Measurements from ENCODE around the gene CCT5. TPM values are rescaled to one million over a fixed set of nuclear protein-coding genes. Genes with fewer than 3 reads are reported as not detected.
"Not testable (repeated sequence)": the region's sequence is repeated elsewhere in the genome, so short reads cannot be mapped to it uniquely, and the experiment has no call there.

Gene CCT5
- total RNA-seq, 1 experiment from 2014 or later: 1,372 TPM

- peaks cover 10% of the 10 kb centered on the region; the same call in 1 of the 2 replicates for H3K36me3 ChIP-seq
- peak overlapping the region; percentile 81 for H3K27ac ChIP-seq
- H3K9me3 ChIP-seq (replicated peaks): no peaks in the 10 kb centered on the region
- H3K4me3 ChIP-seq: no peak overlapping the region
- no peak for DNase-seq (ENCODE audit: low read depth in 1 of 2, low spot score in 2 of 2)
- H3K27me3 ChIP-seq (replicated peaks): no peaks in the 10 kb centered on the region
- peaks cover 53% of the 10 kb centered on the region for H3K4me1 ChIP-seq (replicated peaks)
These were observed 21.8 kb upstream of the CCT5 start for GRCh38 chr5:10228288-10228687.

DNA sequence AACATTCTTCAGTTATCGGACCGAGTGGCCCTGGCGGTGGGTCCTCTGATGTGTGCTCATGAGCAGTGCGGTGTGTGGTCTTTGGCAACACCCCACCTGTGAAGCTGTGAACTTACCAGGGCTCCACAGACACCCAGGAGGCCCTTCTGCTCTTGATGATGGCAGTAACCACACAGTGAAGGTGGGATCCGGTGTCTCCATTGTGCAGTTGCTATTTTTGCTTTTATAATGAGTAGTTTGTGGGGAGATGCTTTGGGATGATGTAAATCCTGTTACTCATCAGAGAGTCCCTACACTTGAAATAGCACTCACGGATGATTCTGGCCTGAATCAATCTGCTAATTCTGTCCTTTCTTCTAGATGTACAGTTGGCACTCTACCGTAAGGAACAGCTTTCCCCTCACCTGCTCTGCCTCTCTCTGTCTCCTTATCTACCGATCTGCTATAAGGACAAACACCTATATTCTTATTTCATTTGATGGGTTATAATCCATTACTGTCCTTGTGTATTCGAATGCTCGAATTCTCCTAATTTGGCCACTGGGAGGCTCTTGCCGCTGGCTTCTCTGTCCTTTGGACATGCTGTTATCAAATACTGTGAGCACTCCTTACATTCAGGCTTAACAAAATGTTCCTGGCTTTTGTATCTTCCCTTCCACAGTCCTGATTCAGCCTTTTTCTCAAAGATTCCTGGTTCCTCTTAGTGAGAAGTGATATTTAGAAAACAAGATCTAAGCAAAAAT lies 20.6 kb upstream of the CCT5 start:
- peak; percentile 96 to 98 for DNase-seq (ENCODE audit: low read depth in 1 of 2, low spot score in 2 of 2)
- H3K27ac ChIP-seq: peak overlapping the region; percentile 81
- no peaks in the 10 kb centered on the region for H3K9me3 ChIP-seq (replicated peaks)
- H3K27me3 ChIP-seq (replicated peaks): no peaks in the 10 kb centered on the region
- H3K4me1 ChIP-seq (replicated peaks): peaks cover 62% of the 10 kb centered on the region
- peaks cover 11% of the 10 kb centered on the region for H3K36me3 ChIP-seq
- H3K4me3 ChIP-seq: no peak overlapping the region

- peaks cover 69% of the 10 kb centered on the region for H3K4me1 ChIP-seq (replicated peaks)
- H3K27ac ChIP-seq: no peak overlapping the region
- DNase-seq (ENCODE audit: low read depth in 1 of 2, low spot score in 2 of 2): no peak
- H3K9me3 ChIP-seq (replicated peaks): no peaks in the 10 kb centered on the region
- no peaks in the 10 kb centered on the region for H3K27me3 ChIP-seq (replicated peaks)
- no peak overlapping the region for H3K4me3 ChIP-seq
- H3K36me3 ChIP-seq: peaks cover 14% of the 10 kb centered on the region
These were observed 17.7 kb upstream of the CCT5 start for GRCh38 chr5:10232386-10232785.

DNA sequence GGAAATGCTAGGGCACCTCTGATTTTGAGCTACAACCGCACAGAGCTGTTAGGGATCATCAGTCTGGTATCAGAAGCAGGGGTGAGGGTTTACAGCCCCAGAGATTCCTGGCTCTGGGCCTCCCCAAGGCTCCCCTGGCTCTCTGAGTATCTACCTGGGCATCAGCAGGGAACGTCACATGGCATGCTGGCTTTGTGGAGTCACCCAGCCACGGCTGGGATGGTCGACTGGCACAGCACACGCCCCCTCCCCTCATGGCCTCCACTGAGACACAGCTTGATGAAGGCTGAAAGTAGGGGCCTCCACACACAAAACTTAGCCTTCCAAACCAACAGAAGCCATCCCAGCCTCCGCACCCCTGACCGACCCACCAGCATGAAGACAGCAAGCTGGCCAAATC lies 17.1 kb upstream of the CCT5 start:
- Histone ChIP-seq H3K9me3 (replicated peaks) (no peaks in the 10 kb centered on the region), H3K36me3 (peaks cover 15% of the 10 kb centered on the region), H3K4me1 (replicated peaks) (peaks cover 62% of the 10 kb centered on the region), H3K4me3 (no peak overlapping the region), H3K27ac (peak overlapping the region; percentile 42), H3K27me3 (replicated peaks) (no peaks in the 10 kb centered on the region)
- no peak for DNase-seq (ENCODE audit: low read depth in 1 of 2, low spot score in 2 of 2)

GRCh38 chr5:10233505-10233904 lies 16.6 kb upstream of the CCT5 start:
- Histone ChIP-seq H3K4me3 (no peak overlapping the region), H3K4me1 (replicated peaks) (peaks cover 57% of the 10 kb centered on the region), H3K9me3 (replicated peaks) (no peaks in the 10 kb centered on the region), H3K36me3 (peaks cover 15% of the 10 kb centered on the region), H3K27me3 (replicated peaks) (no peaks in the 10 kb centered on the region), H3K27ac (peak overlapping the region; percentile 42)
- peak; percentile 73 to 93 for DNase-seq (ENCODE audit: low read depth in 1 of 2, low spot score in 2 of 2)

- Histone ChIP-seq H3K36me3 (peaks cover 15% of the 10 kb centered on the region), H3K4me3 (no peak overlapping the region), H3K4me1 (replicated peaks) (peaks cover 40% of the 10 kb centered on the region), H3K27me3 (replicated peaks) (no peaks in the 10 kb centered on the region), H3K9me3 (replicated peaks) (no peaks in the 10 kb centered on the region), H3K27ac (peak overlapping the region; percentile 23)
- DNase-seq (ENCODE audit: low read depth in 1 of 2, low spot score in 2 of 2): peak; percentile 23 to 75
These were observed 14.7 kb upstream of the CCT5 start for GRCh38 chr5:10235350-10235749.

DNA sequence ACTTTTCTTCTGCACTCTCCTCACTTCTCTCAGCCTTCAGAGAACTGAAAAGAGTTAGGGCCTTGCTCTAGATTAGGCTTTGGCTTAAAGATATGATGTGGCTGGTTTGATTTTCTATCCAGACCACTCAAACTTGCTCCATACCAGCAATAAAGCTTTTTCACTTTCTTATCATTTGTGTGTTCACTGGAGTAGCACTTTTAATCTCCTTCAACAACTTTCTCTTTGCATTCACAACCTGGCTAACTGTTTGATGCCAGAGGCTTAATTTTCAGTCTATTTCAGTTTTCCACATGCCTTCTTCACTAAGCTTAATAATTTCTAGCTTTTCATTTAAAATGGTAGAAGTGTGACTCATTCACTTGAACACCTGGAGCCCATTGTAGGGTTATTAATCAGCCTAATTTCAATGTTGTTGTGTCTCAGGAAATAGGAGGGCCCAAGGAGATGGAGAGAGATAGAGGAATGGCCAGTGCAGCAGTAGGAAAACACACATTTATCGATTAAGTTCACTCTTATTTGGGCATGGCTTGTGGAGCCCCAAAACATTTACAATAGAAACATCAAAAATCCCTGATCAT lies 6.3 kb upstream of the CCT5 start:
- H3K27ac ChIP-seq: no peak overlapping the region
- no peaks in the 10 kb centered on the region for H3K27me3 ChIP-seq (replicated peaks)
- H3K36me3 ChIP-seq: no peaks in the 10 kb centered on the region
- H3K4me3 ChIP-seq: no peak overlapping the region
- H3K4me1 ChIP-seq (replicated peaks): peaks cover 3% of the 10 kb centered on the region
- DNase-seq (ENCODE audit: low read depth in 1 of 2, low spot score in 2 of 2): no peak
- no peaks in the 10 kb centered on the region for H3K9me3 ChIP-seq (replicated peaks)

DNA sequence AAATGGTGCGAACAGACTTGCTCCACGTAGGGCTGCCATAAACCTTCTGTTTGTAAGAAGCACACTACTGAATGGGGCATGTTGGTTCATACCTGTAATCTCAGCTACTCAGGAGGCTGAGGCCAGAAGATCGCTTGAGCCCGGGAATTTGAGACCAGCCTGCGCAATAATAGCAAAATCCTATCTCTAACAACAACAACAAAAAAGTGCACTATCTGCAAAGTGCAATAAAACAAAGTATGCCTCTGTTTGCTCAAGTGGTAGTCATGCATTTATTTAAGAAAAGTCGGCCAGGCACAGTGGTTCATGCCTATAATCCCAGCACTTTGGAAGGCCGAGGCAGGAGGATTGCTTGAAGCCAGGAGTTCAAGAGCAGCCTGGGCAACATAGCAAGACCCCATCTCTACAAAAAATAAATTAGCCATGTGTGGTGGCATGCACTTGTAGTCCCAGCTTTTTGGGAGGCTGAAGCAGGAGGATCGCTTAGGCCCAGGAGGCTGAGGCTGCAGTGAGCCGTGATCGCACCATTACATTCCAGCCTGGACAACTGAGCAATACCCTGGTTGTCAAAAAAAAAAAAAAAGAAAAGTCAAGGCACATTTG lies 5.6 kb upstream of the CCT5 start:
- H3K27me3 ChIP-seq (replicated peaks): no peaks in the 10 kb centered on the region
- H3K4me1 ChIP-seq (replicated peaks): peaks cover 10% of the 10 kb centered on the region
- H3K36me3 ChIP-seq: no peaks in the 10 kb centered on the region; the same call in 1 of the 2 replicates
- no peaks in the 10 kb centered on the region for H3K9me3 ChIP-seq (replicated peaks)
- DNase-seq (ENCODE audit: low read depth in 1 of 2, low spot score in 2 of 2): no peak
- H3K27ac ChIP-seq: no peak overlapping the region
- H3K4me3 ChIP-seq: no peak overlapping the region

GRCh38 chr5:10246761-10247160 lies 3.3 kb upstream of the CCT5 start:
- no peak for DNase-seq (ENCODE audit: low read depth in 1 of 2, low spot score in 2 of 2)
- Histone ChIP-seq H3K27me3 (replicated peaks) (no peaks in the 10 kb centered on the region), H3K27ac (no peak overlapping the region), H3K36me3 (peaks cover 16% of the 10 kb centered on the region), H3K9me3 (replicated peaks) (no peaks in the 10 kb centered on the region), H3K4me1 (replicated peaks) (peaks cover 17% of the 10 kb centered on the region), H3K4me3 (no peak overlapping the region)

DNA sequence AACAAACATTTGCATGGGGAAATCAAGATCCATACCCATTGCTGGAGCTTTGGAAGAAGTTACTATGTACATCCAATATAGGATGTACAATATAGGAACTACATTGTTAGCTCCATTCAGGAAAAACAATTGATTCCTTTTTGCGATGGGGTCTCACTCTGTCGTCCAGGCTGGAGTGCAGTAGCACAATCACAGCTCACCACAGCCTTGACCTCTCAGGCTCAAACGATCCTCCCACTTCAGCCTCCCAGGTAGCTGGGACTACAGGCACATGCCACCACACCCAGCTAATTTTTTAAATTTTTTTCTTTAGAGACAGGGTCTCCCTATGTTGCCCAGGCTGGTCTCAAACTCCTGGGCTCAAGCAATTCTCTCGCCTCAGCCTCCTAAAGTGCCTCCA lies 2.9 kb upstream of the CCT5 start:
- DNase-seq (ENCODE audit: low read depth in 1 of 2, low spot score in 2 of 2); H3K27me3 ChIP-seq (replicated peaks); H3K9me3 ChIP-seq (replicated peaks); H3K4me3 ChIP-seq; H3K27ac ChIP-seq: not testable (repeated sequence)
- peaks cover 21% of the 10 kb centered on the region for H3K36me3 ChIP-seq
- H3K4me1 ChIP-seq (replicated peaks): peaks cover 22% of the 10 kb centered on the region

DNA sequence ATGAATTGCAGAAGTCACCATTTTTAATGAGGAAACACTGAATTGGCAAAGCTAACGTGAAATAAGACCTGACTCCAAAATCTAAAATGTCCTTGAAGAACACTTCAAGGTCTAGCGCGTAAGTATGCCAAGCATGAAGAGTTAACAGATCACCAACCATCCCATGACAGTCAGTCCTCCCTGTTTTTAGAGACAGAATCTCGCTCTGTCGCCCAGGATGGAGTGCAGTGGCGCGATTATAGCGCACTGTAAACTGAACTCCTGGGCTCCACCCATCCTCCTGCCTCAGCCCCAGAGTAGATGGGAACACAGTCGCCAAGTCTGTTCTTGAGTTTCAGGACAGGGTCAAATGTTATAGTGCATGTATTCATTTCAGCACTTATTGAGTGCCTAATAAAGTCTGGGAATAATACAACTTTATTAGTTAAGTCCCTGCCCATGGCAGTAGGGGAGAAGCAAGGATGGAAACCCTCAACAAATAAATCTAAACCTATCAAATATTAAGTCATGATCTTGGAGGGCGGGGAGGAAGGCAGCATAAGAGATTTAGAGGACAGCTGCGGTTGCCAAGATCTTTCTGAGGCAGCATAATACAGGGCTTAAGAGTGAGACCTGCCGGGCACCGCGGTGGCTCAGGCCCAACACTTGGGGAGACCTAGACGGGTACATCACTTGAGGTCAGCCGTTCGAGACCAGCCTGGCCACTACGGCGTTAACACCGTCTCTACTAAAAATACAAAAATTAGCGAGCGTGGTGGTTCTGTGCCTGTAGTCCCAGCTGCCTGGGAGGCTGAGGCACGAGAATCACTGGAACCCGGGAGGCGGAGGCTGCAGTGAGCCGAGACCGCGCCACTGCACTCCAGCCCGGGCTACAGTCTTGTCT lies 1.5 kb upstream of the CCT5 start:
- no peak for DNase-seq (ENCODE audit: low read depth in 1 of 2, low spot score in 2 of 2)
- H3K4me1 ChIP-seq (replicated peaks): peaks cover 22% of the 10 kb centered on the region
- H3K36me3 ChIP-seq: peaks cover 32% of the 10 kb centered on the region
- no peaks in the 10 kb centered on the region for H3K9me3 ChIP-seq (replicated peaks)
- H3K27me3 ChIP-seq (replicated peaks): no peaks in the 10 kb centered on the region
- peak overlapping the region; percentile 87 for H3K4me3 ChIP-seq
- H3K27ac ChIP-seq: peak overlapping the region; percentile 100

GRCh38 chr5:10250806-10251276 lies 761 bp downstream of the CCT5 start:
- Histone ChIP-seq H3K9me3 (replicated peaks) (no peaks in the 10 kb centered on the region), H3K36me3 (peaks cover 54% of the 10 kb centered on the region), H3K4me3 (peak overlapping the region; percentile 87), H3K4me1 (replicated peaks) (peaks cover 22% of the 10 kb centered on the region), H3K27ac (peak overlapping the region; percentile 100), H3K27me3 (replicated peaks) (no peaks in the 10 kb centered on the region)
- DNase-seq (ENCODE audit: low read depth in 1 of 2, low spot score in 2 of 2): no peak

- Histone ChIP-seq H3K9me3 (replicated peaks) (no peaks in the 10 kb centered on the region), H3K36me3 (peaks cover 60% of the 10 kb centered on the region), H3K27me3 (replicated peaks) (no peaks in the 10 kb centered on the region), H3K27ac (no peak overlapping the region), H3K4me1 (replicated peaks) (peaks cover 22% of the 10 kb centered on the region), H3K4me3 (peak overlapping the region; percentile 87)
- no peak for DNase-seq (ENCODE audit: low read depth in 1 of 2, low spot score in 2 of 2)
These were observed 1.3 kb downstream of the CCT5 start for GRCh38 chr5:10251405-10251804.

Measured in SJSA1 (cell line).